Nephron progenitor cell (in vitro differentiated cells): ENCODE results near the gene RAP2B.
A peak's percentile ranks its signal among the peaks of the same experiment; 100 is the strongest.

ENCODE experiments used
- DNase-seq: peaks from one replicate; pipeline ENCODE4 v3.0.0; 2021
- H3K27ac Mint-ChIP-seq: 2 replicates; pipeline ENCODE4 v1.8.0; 2021; ENCODE audit warnings: mild to moderate bottlenecking, moderate library complexity, mixed read lengths
- H3K27me3 Mint-ChIP-seq: 2 replicates; pipeline ENCODE4 v1.8.0; 2021; ENCODE audit warnings: mild to moderate bottlenecking, low read depth, mixed read lengths; ENCODE audit not compliant: poor library complexity
- H3K36me3 Mint-ChIP-seq: 2 replicates; pipeline ENCODE4 v1.8.0; 2021; ENCODE audit warnings: low read depth, mixed read lengths
- H3K4me1 Mint-ChIP-seq: 2 replicates; pipeline ENCODE4 v1.8.0; 2021; ENCODE audit warnings: mixed read lengths
- H3K4me3 Mint-ChIP-seq: 2 replicates; pipeline ENCODE4 v1.8.0; 2021; ENCODE audit warnings: mild to moderate bottlenecking, moderate library complexity, mixed read lengths
- H3K9me3 Mint-ChIP-seq: 2 replicates; pipeline ENCODE4 v1.8.0; 2021; ENCODE audit warnings: mild to moderate bottlenecking, moderate library complexity, mixed read lengths
- CTCF ChIP-seq: fragments of 200-600 bp; sonication (generic); IDR thresholded peaks from 2 replicates; pipeline ENCODE4 v1.5.0; 2021; ENCODE audit warnings: antibody characterized with exemption

Gene RAP2B

GRCh38 chr3:153158189-153158588 lies 3.8 kb upstream of the RAP2B start:
- H3K4me1 Mint-ChIP-seq, result peaks cover 13% of the 10 kb centered on the region
- H3K4me3 Mint-ChIP-seq, result no peak overlapping the region
- no peak for DNase-seq
- no peaks in the 10 kb centered on the region for H3K36me3 Mint-ChIP-seq
- TF ChIP-seq CTCF, result no peak
- H3K27ac Mint-ChIP-seq, result no peak overlapping the region
- no peaks in the 10 kb centered on the region for H3K27me3 Mint-ChIP-seq
- no peaks in the 10 kb centered on the region for H3K9me3 Mint-ChIP-seq

- Mint-ChIP-seq H3K27ac (no peak overlapping the region), H3K4me3 (peak overlapping the region; percentile 99), H3K9me3 (no peaks in the 10 kb centered on the region), H3K27me3 (no peaks in the 10 kb centered on the region), H3K36me3 (no peaks in the 10 kb centered on the region), H3K4me1 (peaks cover 22% of the 10 kb centered on the region)
- no peak for TF ChIP-seq CTCF
- no peak for DNase-seq
Observed at GRCh38 chr3:153158961-153159735, 2.9 kb upstream of the RAP2B start.

- DNase-seq, result no peak
- H3K4me1 Mint-ChIP-seq, result peaks cover 30% of the 10 kb centered on the region
- H3K36me3 Mint-ChIP-seq, result peaks cover under 1% of the 10 kb centered on the region
- H3K9me3 Mint-ChIP-seq, result no peaks in the 10 kb centered on the region
- H3K27me3 Mint-ChIP-seq, result no peaks in the 10 kb centered on the region
- no peak for TF ChIP-seq CTCF
- H3K27ac Mint-ChIP-seq, result peak overlapping the region; percentile 99
- peak overlapping the region; percentile 99 for H3K4me3 Mint-ChIP-seq
Observed at GRCh38 chr3:153159771-153160397, 2.1 kb upstream of the RAP2B start.

- TF ChIP-seq CTCF, result no peak
- Mint-ChIP-seq H3K27ac (peak overlapping the region; percentile 99), H3K4me3 (peak overlapping the region; percentile 99), H3K27me3 (no peaks in the 10 kb centered on the region), H3K4me1 (peaks cover 37% of the 10 kb centered on the region), H3K9me3 (no peaks in the 10 kb centered on the region), H3K36me3 (peaks cover 8% of the 10 kb centered on the region)
- DNase-seq, result peak; percentile 81
Observed at GRCh38 chr3:153160451-153161137, 1.4 kb upstream of the RAP2B start.

- Mint-ChIP-seq H3K27me3 (no peaks in the 10 kb centered on the region), H3K9me3 (no peaks in the 10 kb centered on the region), H3K4me3 (peak overlapping the region; percentile 99), H3K36me3 (peaks cover 12% of the 10 kb centered on the region), H3K27ac (peak overlapping the region; percentile 99), H3K4me1 (peaks cover 43% of the 10 kb centered on the region)
- DNase-seq, result peak; percentile 89
- no peak for TF ChIP-seq CTCF
Observed at GRCh38 chr3:153161138-153161713, 800 bp upstream of the RAP2B start.
